Calu3 (cell line): ENCODE results near the gene FAM81A. TPM values are rescaled to one million over a fixed set of nuclear protein-coding genes. Genes with fewer than 3 reads are reported as not detected.

Source experiments
- BruUV-seq: library from RNA; stranded (reverse); fragments of 400-500 nt; replicated peaks from 2 replicates; lab custom pipeline; 2021; lab: Mats Ljungman, UMichigan
- CTCF ChIA-PET: fragments of 300-600 bp; sonication (Branson Sonifier 250); formaldehyde crosslinking; loops from one replicate; lab custom pipeline; 2022; ENCODE audit warnings: antibody characterized with exemption; lab: Charles Lee
- DNase-seq: peaks from one replicate; pipeline ENCODE4 v3.0.0; 2022
- H3K27ac Mint-ChIP-seq: one replicate; pipeline ENCODE4 v1.8.0; 2022; ENCODE audit warnings: mixed read lengths; ENCODE audit not compliant: unreplicated experiment
- H3K27me3 Mint-ChIP-seq: one replicate; pipeline ENCODE4 v1.8.0; 2022; ENCODE audit warnings: mixed read lengths; ENCODE audit not compliant: unreplicated experiment
- H3K36me3 Mint-ChIP-seq: one replicate; pipeline ENCODE4 v1.8.0; 2022; ENCODE audit warnings: mild to moderate bottlenecking, moderate library complexity, mixed read lengths; ENCODE audit not compliant: insufficient read depth, unreplicated experiment
- H3K4me1 Mint-ChIP-seq: one replicate; pipeline ENCODE4 v1.8.0; 2022; ENCODE audit warnings: mild to moderate bottlenecking, low read depth, mixed read lengths; ENCODE audit not compliant: unreplicated experiment
- H3K4me3 Mint-ChIP-seq: one replicate; pipeline ENCODE4 v1.8.0; 2022; ENCODE audit warnings: mild to moderate bottlenecking, low read depth, moderate library complexity, mixed read lengths; ENCODE audit not compliant: unreplicated experiment
- H3K9me3 Mint-ChIP-seq: one replicate; pipeline ENCODE4 v1.8.0; 2022; ENCODE audit warnings: low read depth, mixed read lengths; ENCODE audit not compliant: unreplicated experiment
- intact Hi-C: fragments of 100-400 bp; cut with micrococcal nuclease; formaldehyde crosslinking; loops from one replicate; pipeline ENCODE4 v1.10.0; 2022; ENCODE audit not compliant: unreplicated experiment
- total RNA-seq: library from RNA; stranded (reverse); gene quantifications from 2 replicates; pipeline ENCODE4 v1.2.3, GENCODE V29; 2022
- TF ChIP-seq, protein P1 (sequence below): fragments of 200-600 bp; IDR thresholded peaks from one replicate; pipeline ENCODE4 v1.8.0; 2022; ENCODE audit warnings: antibody characterized with exemption; ENCODE audit not compliant: unreplicated experiment

FAM81A gene
- total RNA-seq, 1 experiment from 2014 or later = 16.0 TPM

DNA sequence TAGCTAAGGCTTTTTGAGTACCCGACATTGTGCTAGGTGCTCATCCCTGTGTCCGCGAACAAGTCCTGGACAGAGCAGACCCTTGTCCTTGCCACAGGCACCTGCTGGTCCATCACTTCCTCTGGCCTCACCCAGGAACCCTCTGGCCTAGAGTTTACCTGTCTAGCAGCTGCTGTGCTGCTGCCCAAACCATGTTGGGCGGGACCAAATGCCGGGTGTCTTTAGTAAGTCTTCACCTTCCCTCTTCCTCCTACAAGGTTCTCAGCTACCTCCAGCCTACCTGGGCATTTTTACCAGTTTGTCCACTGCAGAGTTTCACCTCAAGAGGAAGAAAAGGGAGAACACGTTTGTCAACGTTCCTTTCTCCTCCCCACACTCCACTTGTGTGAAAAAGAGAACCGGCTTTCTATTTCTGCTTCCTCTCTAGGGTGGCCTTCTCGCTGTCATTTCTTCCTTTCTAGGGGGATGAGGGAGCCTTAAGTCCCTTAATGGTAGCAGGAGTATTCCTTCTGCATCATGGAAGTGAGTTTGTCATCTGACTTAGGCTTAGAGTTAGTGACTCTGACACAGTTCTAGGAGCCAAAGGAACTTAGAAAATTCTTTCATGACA is 93.2 kb downstream of the FAM81A start:
- TF ChIP-seq, protein P1, sequence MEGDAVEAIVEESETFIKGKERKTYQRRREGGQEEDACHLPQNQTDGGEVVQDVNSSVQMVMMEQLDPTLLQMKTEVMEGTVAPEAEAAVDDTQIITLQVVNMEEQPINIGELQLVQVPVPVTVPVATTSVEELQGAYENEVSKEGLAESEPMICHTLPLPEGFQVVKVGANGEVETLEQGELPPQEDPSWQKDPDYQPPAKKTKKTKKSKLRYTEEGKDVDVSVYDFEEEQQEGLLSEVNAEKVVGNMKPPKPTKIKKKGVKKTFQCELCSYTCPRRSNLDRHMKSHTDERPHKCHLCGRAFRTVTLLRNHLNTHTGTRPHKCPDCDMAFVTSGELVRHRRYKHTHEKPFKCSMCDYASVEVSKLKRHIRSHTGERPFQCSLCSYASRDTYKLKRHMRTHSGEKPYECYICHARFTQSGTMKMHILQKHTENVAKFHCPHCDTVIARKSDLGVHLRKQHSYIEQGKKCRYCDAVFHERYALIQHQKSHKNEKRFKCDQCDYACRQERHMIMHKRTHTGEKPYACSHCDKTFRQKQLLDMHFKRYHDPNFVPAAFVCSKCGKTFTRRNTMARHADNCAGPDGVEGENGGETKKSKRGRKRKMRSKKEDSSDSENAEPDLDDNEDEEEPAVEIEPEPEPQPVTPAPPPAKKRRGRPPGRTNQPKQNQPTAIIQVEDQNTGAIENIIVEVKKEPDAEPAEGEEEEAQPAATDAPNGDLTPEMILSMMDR = no peak
- Mint-ChIP-seq H3K4me1 (peaks cover 58% of the 10 kb centered on the region), H3K27me3 (no peaks in the 10 kb centered on the region), H3K4me3 (no peak overlapping the region), H3K9me3 (no peaks in the 10 kb centered on the region), H3K27ac (no peak overlapping the region), H3K36me3 (no peaks in the 10 kb centered on the region)
- no peak for DNase-seq
- BruUV-seq = no TSS peak
- intact Hi-C loops = loop anchor here (5.0 kb wide), 1 partner anchor 106 kb away; no protein-coding TSS in a partner anchor
- CTCF ChIA-PET = interaction anchor here (0.6 to 4.3 kb wide), 3 partner anchors 63 to 118 kb away, joined by 4 to 81 read pairs (median 19); no protein-coding TSS in a partner anchor

DNA sequence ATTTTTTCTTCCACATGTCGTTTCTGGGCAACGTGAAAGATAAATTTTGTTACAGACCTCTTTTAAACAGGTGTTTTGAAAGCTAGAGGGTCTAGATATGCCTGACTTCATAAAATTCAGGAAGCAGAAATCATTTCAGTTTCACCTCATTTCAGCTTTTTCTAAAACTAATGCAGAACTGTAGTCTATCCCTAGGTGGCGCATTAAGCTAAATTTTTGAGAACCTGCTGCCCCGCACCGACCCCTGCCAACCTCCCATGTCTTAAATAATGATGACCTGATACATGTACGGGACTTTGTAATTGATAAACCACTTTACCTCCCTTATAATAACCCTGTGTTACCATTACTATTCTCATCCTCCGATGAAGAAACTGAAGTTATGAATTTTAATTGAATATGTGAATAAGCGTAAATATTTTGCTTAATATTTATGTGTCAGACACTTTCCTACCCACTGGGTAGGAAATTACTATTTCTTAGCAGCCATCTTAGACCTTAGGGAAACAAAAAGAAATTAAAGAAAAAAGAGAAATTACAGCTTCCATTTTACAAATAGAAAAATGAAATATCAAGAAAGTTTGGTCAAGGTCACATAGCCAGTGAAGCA is 94.9 kb downstream of the FAM81A start:
- CTCF ChIA-PET = interaction anchor here (0.6 to 4.3 kb wide), 18 partner anchors 21 to 197 kb away, joined by 3 to 81 read pairs (median 4); partner anchors contain the start of genes GCNT3 and GTF2A2
- H3K27ac Mint-ChIP-seq = no peak overlapping the region
- no peaks in the 10 kb centered on the region for H3K9me3 Mint-ChIP-seq
- peaks cover 73% of the 10 kb centered on the region for H3K4me1 Mint-ChIP-seq
- DNase-seq = peak; percentile 67
- no peak overlapping the region for H3K4me3 Mint-ChIP-seq
- BruUV-seq = no TSS peak
- H3K36me3 Mint-ChIP-seq = peaks cover 4% of the 10 kb centered on the region
- intact Hi-C loops = loop anchor here (1.0 to 5.0 kb wide), 3 partner anchors 83 to 104 kb away; no protein-coding TSS in a partner anchor
- no peaks in the 10 kb centered on the region for H3K27me3 Mint-ChIP-seq
- TF ChIP-seq, protein P1 = peak; percentile 77

- CTCF ChIA-PET = interaction anchor here (0.9 to 1.6 kb wide), 2 partner anchors 77 to 80 kb away, joined by 3 to 7 read pairs; no protein-coding TSS in a partner anchor
Observed at GRCh38 chr15:59536553-59536952, 98.6 kb downstream of the FAM81A start.

GRCh38 chr15:59537403-59537802 is 99.4 kb downstream of the FAM81A start:
- Mint-ChIP-seq H3K27ac (peak overlapping the region; percentile 30), H3K4me1 (peaks cover 47% of the 10 kb centered on the region), H3K36me3 (peaks cover 4% of the 10 kb centered on the region), H3K27me3 (no peaks in the 10 kb centered on the region), H3K9me3 (no peaks in the 10 kb centered on the region), H3K4me3 (no peak overlapping the region)
- no peak for DNase-seq
- TF ChIP-seq, protein P1 = no peak
- CTCF ChIA-PET = interaction anchor here (0.6 to 1.1 kb wide), 3 partner anchors 74 to 91 kb away, joined by 3 to 6 read pairs (median 3); partner anchors contain the start of gene GCNT3
- intact Hi-C loops = no loop called here
- no TSS peak for BruUV-seq

More at GRCh38 chr15:59536553-59536952, 98.6 kb downstream of the FAM81A start:
- Mint-ChIP-seq H3K36me3 (peaks cover 4% of the 10 kb centered on the region), H3K27ac (no peak overlapping the region), H3K9me3 (no peaks in the 10 kb centered on the region), H3K4me1 (peaks cover 56% of the 10 kb centered on the region), H3K27me3 (no peaks in the 10 kb centered on the region), H3K4me3 (no peak overlapping the region)
- intact Hi-C loops = no loop called here
- TF ChIP-seq, protein P1 = no peak
- DNase-seq = no peak
- BruUV-seq = no TSS peak
